Raji (cell line): ENCODE data around the gene KAZALD1.

ENCODE experiments used
- POLR2A ChIP-seq: IDR thresholded peaks from 2 replicates; pipeline ENCODE4 v1.6.1; 2011; ENCODE audit warnings: low read depth, low read length, control low read depth; ENCODE audit not compliant: insufficient read depth

KAZALD1 gene

DNA sequence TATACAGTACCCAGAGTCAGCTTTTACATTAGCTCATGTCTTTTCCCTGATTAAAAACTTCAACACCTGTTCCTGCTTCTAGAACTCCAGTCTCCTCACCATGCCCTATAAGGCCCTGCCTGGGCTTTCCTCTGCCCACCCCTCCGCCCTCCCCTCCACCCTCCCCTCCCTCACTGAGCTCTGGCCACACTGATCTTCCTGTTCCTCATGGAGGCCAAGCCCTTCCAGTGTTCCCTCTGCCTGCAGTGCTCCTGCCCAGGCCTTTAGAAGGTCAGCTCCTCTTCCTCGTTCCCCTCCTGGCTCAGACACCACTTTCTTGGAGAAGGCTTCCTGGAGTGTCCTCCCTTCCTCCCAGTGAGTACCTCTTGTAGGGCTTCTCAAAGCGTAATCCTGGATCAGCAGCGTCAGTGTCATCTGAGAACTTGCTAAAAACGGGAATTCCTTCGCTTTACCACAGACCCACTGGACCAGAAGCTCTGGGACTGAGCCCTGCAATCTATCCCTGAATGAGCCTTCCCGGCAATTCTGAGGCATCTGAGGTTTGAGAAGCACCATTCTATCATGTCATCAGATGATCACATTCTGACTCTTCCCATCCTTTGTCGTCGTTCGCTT is 34.6 kb upstream of the KAZALD1 start:
- TF ChIP-seq POLR2A: no peak

DNA sequence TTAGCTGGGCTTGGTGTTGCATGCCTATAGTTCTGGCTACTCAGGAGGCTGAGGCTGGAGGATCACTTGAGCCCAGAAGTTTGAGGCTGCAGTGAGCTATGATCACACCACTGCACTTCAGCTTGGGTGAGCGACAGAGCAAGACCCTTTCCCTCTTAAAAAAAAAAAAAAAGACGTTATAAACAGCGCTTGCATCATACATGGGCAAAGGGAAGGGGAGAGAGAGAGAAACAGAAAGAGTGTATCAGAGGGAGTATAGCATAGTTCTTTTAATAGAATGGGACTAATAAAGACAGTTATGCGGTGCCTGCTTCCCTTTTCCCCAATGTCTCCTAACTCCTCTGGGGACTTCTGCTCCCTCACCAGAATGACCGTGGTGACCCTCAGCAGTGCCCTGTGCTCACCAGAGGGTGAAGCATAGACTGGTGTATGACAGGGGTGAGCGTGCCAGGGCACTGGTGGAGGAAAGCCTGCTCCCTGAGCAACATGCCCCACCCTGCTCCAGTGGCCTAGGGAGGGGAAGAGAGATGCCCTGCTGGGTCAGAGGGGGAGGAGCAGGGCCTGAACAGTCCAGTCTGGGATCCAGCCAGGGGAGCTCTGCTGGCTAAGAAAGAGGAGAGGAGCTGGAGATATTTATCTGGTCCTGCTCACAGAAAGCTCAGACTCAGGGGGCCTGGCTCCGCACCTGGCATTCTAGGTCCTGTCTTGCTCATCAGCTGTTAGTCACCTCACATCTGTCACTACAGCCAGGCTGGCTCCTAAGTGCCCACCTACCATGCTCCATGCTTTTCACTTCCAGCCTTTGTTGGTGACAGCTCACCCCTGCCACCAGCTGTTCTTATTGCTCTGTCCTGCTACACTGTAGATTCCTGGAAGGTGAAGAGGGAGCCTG is 33.1 kb upstream of the KAZALD1 start:
- no peak for TF ChIP-seq POLR2A

DNA sequence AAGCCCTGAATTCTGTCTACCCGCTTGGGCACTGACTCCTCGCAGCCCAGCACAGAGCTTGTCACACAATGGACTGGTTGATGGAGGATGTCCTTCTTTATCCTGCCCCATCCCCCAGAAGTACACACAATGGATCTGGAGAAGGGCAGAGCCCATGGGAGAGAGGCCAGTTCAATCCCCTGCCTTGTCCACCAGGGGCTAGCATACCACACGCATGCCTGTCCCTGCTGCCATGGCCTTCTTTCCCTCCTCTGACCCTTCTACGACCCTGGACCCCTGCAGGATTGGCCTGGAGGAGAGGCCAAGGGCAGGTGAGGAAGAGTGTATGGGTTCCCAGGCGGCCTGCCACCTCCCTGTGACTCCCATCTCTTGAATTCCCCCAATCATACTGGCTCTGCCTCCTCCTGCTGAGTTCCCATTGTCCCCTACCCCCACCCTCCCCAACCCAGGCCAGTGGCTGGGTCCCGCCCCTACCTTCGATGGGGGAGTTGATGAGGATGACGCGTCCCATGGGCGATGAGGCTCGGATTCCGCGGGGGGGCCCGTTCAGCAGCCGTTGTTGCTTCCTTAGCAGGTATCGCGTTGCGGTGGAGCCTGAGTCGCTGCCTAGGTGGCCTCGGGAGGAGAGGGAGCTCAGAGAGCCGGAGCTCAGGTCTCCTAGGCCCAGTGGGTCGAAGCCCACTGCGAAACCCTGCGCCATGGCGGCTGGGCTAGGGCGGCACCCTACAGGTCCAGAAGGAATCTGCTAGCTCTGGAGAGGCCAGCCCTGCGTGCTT is 32.1 kb upstream of the KAZALD1 start:
- TF ChIP-seq POLR2A: no peak

DNA sequence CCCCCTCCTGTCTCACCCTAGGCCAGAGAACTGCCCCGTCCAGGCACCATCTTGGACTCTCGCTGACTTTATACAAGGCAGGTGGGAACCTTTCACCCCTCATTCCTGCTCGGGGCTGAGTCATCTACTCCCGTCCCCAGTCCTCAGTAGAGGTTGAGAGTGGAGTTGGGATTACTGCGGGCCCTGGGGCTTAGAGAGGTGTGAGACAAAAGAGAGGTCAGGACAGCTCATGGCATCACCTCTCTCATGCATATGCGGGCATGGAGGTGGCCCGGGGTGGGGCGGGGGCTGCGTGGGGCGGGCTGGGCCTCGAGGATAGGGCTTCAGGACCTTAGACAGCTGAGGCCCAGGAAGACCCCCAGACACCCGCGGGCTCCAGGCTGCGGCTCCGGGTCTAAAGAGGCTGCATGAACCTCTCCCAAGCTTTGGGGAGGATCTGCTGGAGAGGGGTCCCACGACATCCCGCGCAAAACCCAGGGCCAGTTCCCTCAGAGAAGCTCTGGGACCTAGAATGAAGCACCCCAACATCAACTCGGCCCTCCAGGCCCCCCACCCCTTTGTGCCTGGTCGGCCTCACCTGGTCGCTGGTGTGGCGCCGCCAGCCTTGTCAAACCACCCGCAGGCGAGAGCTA is 31.2 kb upstream of the KAZALD1 start:
- TF ChIP-seq POLR2A: no peak

DNA sequence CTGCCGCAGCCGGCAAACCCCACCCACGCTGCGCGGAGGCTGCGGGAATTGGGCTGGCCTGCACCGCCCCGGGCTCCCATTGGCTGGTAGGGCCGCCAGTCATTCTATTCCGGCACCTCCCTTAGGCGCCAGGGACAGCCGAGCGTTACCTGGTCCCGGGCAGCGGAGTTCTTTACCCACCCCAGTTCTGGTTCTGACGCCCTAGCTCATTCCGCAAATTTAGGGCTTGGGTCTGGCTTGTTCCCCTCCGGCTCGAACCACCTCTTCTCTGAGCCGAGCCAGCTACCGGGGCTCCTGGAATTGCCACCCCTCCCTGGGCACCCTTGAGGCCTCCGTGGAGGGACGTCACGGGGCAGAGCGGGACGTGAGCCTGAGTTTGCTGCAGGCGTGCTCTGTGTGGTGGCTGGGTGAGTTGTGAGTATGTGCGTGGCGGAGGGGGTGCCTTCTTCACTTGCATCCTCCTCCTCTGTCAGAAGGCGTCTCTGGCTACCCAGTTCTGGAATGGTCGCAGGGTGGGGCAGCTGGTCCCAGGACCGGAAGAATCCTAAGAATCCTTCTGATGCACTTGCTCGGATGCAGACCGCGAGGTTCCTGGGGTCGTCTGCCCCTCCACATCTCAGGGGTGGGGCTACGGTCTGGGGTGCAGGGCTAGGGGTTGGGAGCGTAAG is 30.5 kb upstream of the KAZALD1 start, which contains the start of the genes PDZD7 and SFXN3:
Gene PDZD7 (minus strand): TSS at position 2 of the 668 bp plus-strand sequence. CDS start 910 bp downstream, outside the sequence.
Gene SFXN3 (plus strand): TSS at position 107 of the 668 bp plus-strand sequence. CDS start 3,461 bp downstream, outside the sequence.
- TF ChIP-seq POLR2A: no peak

DNA sequence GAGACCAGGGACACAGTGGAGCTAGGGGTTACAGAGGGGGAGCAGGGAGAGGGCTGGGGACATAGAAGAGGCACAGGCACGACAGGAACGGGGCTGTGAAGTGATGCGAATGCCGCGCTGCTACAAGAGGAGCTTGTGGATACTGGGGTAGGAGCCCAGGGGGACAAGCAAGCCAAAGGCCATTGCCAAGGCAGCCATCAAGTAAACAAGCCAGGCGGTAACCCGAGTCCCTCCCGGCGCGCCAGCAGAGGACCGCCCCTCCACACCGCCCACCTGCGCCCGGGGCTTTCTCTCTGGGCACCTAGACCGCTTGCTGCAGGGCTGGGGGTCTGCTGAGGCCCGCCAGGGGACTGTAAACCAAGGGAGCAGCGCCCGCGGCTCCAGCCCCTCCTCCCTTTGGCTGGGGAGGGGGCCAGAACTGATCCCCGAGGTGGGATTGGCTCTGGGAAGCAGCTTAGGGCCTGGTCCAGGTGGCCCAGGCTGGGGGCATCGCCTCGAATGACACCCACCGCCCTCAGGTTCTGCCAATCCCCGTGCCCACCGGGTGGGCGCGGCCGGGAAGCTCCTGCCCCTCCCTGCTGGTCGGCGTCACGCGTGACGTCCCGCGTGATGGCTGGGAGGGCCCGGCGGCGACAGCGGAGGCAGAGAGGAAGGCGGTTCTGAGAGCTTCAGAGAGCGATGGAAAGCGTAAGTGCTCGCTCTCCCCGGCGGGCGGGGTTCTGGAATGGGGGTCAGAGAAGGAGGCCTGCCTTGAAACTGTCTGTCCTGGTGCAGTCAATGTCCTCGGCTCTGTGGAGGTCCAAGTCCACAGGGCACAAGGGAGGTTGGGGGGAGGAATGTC is 29.8 kb upstream of the KAZALD1 start:
- no peak for TF ChIP-seq POLR2A

DNA sequence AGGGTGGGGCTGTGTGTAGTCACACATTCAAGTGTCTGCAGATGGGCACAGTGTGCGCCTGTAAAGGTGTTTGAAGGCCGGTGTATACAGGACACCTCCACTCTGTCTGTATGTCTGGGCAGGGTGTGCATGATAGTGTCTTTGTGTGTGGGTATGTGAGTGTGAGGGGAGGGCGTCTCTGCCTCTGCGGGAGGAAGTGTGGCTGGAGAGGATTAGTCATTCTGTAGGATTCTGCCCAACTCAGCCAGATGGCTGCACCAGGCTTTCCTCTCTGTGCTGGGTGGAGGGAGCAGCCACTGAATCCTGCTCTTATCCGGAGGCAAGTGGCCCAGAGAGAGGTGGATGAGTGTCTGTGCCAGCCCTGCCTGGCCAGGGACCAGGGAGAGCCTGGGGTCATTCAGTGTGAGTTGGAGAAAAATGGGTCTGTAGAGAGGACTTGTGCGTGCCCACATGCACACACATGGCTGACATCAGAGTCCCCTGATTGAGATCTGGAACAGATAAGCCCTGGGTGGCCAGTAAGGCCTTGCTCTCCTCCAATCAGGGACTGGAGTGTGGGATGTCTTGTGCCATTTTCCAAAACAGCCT is 29.1 kb upstream of the KAZALD1 start:
- no peak for TF ChIP-seq POLR2A

DNA sequence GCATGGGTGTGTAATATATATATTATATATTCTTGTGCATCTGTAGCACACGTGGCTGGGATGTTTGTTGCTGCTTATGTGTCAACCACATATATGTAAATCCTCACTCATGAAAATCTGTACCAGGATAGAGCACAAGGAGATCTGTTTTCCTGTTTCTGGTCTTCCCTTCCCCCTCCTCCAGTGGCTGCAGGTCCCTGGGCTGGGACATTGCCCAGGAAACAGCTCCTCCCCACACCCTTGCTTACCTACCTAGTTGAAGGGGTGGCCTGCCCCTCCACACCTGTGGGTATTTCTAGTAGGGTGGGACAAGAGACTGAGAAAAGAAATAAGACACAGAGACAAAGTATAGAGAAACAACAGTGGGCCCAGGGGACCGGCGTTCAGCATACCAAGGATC is 28.5 kb upstream of the KAZALD1 start:
- no peak for TF ChIP-seq POLR2A

DNA sequence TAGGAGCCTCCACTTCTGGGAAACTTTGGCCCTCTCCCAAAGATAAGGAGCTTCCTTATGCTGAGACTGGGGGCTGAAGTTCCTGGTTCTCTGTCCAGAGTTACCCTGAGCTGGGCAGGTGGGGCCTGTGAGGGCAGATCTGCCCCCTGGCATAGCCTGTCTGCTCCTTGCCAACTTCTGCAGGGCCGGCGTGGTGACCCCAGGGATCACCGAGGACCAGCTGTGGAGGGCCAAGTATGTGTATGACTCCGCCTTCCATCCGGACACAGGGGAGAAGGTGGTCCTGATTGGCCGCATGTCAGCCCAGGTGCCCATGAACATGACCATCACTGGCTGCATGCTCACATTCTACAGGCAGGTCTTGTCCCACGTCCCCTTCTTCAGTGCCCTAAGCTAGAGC is 26.5 kb upstream of the KAZALD1 start:
- TF ChIP-seq POLR2A: no peak

DNA sequence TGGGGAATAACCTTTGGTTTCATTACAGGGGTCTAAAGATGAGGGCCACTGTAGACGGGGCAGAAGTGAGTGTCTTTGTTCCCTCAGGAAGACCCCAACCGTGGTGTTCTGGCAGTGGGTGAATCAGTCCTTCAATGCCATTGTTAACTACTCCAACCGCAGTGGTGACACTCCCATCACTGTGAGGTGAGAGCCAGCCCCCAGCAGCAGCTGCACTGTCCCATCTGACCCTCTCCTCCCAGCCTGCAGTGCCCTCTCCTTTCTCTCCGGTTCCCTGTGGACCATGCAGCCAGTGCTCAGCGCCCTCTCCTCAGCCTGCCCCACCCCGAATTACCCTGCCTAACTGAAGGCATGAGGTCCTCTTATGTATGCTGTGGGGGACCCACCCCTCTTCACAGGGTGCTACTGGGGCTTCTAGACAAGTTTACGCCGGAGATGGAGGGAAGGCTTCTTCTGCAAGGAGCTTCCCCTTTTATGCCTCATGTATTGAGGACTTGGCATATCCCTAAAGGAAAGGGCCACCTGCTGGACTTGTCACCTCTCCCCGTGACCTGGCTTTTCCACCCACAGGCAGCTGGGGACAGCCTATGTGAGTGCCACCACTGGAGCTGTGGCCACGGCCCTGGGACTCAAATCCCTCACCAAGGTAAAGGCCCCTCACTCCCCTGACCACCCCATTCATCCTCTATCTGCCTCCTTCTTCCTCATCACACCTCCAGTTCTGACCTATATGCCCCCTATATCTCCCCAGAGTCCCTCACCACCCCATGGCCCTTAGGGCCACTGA is 25.7 kb upstream of the KAZALD1 start:
- TF ChIP-seq POLR2A: no peak

DNA sequence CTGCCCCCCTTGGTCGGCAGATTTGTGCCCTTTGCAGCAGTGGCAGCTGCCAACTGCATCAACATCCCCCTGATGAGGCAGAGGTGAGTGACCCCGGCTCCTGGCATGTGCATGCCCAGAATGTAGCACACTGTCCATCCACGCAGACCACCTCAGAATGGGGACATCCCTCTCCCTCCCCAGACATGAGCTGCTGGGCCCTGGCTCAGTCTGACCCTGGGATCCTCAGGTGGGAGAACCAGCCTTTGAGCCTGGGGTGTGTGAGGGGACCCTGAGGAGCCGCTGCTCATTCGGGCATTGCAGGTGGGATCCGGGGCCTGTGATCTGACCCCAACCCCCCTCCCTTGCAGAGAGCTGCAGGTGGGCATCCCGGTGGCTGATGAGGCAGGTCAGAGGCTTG is 25.1 kb upstream of the KAZALD1 start:
- TF ChIP-seq POLR2A: no peak

DNA sequence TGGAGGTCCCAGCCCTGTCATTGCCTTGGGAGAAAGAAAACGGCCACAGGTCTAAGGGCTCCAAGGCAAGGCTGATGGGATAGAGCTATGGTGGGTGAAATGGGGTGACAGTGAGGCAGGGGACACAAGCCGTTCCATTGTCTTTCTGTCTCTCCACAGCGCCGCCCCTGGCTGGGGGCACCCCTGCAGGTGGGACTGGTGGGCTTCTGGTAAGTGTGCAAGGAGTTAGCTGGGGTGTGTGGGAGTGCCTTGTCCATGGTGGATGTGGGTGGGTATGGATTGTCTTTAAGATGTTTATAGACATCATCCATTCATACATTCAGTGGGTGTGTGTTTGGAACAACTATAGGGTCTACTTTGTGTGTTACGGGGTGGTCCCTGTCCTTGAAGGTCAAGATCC is 23.3 kb upstream of the KAZALD1 start:
- no peak for TF ChIP-seq POLR2A

DNA sequence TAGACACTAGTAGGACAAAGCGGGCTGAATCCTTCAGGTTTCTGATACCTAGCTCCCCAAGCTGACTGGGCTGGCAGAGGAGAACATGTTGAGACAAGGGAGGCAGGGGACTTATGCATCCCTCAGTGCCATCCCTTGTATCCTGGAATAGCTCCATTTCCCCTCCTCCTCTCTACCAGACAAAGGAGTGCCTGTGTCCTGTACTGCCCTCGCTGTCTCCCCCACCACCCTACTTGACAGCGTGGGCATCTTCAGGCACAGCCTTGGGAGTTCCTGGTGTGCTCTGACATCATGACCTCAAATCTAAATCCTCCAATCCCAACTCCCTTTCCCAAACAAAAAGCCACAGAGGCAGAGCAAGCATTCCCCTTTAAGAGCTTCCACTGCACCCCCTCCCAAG is 21.7 kb upstream of the KAZALD1 start:
- TF ChIP-seq POLR2A: no peak

DNA sequence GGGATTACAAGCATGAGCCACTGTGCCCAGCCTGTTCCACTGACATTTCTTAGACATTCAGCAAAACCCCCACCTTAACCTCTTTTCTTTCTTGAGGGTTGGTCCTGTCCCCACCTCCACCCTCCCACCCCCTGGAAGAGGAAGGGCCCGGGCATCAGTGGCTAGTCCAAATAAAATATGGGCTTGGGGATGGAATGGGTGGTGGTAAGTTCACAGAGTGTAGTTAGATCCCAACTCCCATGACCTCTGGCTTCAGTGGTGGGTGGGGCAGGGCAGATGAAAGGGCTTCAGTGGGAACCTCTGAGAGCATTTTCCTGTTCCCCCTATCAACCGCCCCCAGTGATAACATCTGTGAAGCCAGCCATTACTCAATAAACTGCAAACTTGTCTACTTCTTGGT is 20.9 kb upstream of the KAZALD1 start:
- TF ChIP-seq POLR2A: no peak
